Breast epithelium (tissue), 4 donors: ENCODE results near the gene KLRC2. TPM values are rescaled to one million over a fixed set of nuclear protein-coding genes. Genes with fewer than 3 reads are reported as not detected.
"Not testable (repeated sequence)": the region's sequence is repeated elsewhere in the genome, so short reads cannot be mapped to it uniquely, and the experiment has no call there.

Experiments
- DNase-seq, 2 donors: peaks; one replicate each; pipeline ENCODE4 v3.0.0-alpha.2; 2019; ENCODE audit warnings: low spot score in 2 of 2
- H3K27ac ChIP-seq, 2 donors: fragments of 200-600 bp; sonication (generic) in 1 of 2; one replicate each; pipeline ENCODE4 v1.5.1; 2016 to 2019; ENCODE audit warnings: mild to moderate bottlenecking in 1 of 2
- H3K27me3 ChIP-seq, 2 donors: fragments of 200-600 bp; sonication (generic) in 1 of 2; one replicate each; pipeline versions ENCODE4 v1.5.1 to v1.6.0; 2017 to 2019; ENCODE audit warnings: control low read depth in 1 of 2, mild to moderate bottlenecking in 1 of 2
- H3K36me3 ChIP-seq: fragments of 200-600 bp; one replicate; pipeline ENCODE4 v1.5.1; 2019
- H3K4me1 ChIP-seq, 2 donors: fragments of 200-600 bp; sonication (generic); one replicate each; pipeline ENCODE4 v1.5.1; 2016 to 2019; ENCODE audit warnings: control low read depth in 1 of 2
- H3K4me3 ChIP-seq, 3 donors: fragments of 200-600 bp; sonication (generic); 1 replicate in 2 of 3; 2 replicates in 1 of 3; pipeline ENCODE4 v1.5.1; 2016 to 2019; ENCODE audit warnings: mild to moderate bottlenecking in 3 of 3, moderate library complexity in 2 of 3
- H3K9me3 ChIP-seq, 2 donors: fragments of 200-600 bp; sonication (generic) in 1 of 2; one replicate each; pipeline ENCODE4 v1.5.1; 2016 to 2019; ENCODE audit warnings: control low read depth in 1 of 2
- CTCF ChIP-seq, 3 donors: fragments of 450-650 bp; IDR thresholded peaks; one replicate each; pipeline ENCODE4 v1.5.1; 2016 to 2017; ENCODE audit warnings: antibody characterized with exemption in 3 of 3, mild to moderate bottlenecking in 3 of 3, moderate library complexity in 3 of 3
- POLR2A ChIP-seq: fragments of 450-650 bp; IDR thresholded peaks from one replicate; pipeline ENCODE4 v1.6.1; 2016; ENCODE audit warnings: antibody characterized with exemption, mild to moderate bottlenecking, moderate library complexity
- POLR2AphosphoS5 ChIP-seq, 3 donors: sonication (generic); formaldehyde crosslinking; IDR thresholded peaks; one replicate each; pipeline ENCODE4 v1.6.1; 2017; ENCODE audit warnings: antibody characterized with exemption in 3 of 3
- intact Hi-C: fragments of 100-400 bp; cut with DNase I; formaldehyde crosslinking; loops from one replicate; pipeline ENCODE4 v1.15.1; 2023; ENCODE audit warnings: low total_unique reads
- total RNA-seq, 3 donors: library from RNA; depleted of rRNA; stranded (reverse); fragments of >200 nt; gene quantifications; one replicate each; pipeline ENCODE4 v1.1.0, GENCODE V29; 2016

The KLRC2 gene
- total RNA-seq, 3 donors from 2014 or later: 1.6 to 2.1 (median 2.0) TPM

- H3K36me3 ChIP-seq: no peaks in the 10 kb centered on the region
- no peak overlapping the region for H3K4me3 ChIP-seq
- no peak overlapping the region for H3K27ac ChIP-seq
- no peaks in the 10 kb centered on the region for H3K27me3 ChIP-seq
- intact Hi-C loops: no loop called here
- H3K9me3 ChIP-seq: no peaks in the 10 kb centered on the region
- no peaks in the 10 kb centered on the region for H3K4me1 ChIP-seq
- TF ChIP-seq POLR2A (no peak), POLR2AphosphoS5 (IDR thresholded peaks at IDR 0.05) (no peak), CTCF (IDR thresholded peaks at IDR 0.05) (no peak)
- DNase-seq: no peak
Measured at GRCh38 chr12:10404798-10405197, 31.0 kb downstream of the KLRC2 start.

DNA sequence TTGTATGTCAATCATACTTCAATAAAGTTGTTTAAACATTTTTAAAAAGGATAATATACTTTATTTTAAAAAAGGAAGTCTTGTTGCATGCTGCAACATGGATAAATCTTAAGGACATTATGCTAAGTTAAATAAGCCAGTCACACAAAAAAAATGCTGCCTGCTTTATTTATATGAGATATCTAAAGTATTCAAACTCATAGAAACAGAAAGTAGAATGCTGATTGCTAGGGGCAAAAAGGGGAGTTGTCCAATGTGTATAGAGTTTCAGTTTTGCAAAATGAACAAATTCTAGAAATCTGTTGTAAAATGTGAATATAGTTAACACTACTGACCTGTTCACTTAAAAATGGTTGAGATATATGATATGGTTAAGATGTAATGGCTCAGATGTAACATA, 35.0 kb downstream of the KLRC2 start:
- H3K36me3 ChIP-seq: no peaks in the 10 kb centered on the region
- TF ChIP-seq CTCF (IDR thresholded peaks at IDR 0.05) (no peak), POLR2A (no peak), POLR2AphosphoS5 (IDR thresholded peaks at IDR 0.05) (no peak)
- no peak overlapping the region for H3K4me3 ChIP-seq
- no peaks in the 10 kb centered on the region for H3K27me3 ChIP-seq
- intact Hi-C loops: no loop called here
- peaks cover 0 to under 1% of the 10 kb centered on the region in 2 donors for H3K4me1 ChIP-seq
- H3K9me3 ChIP-seq: no peaks in the 10 kb centered on the region
- DNase-seq: no peak
- no peak overlapping the region for H3K27ac ChIP-seq

DNA sequence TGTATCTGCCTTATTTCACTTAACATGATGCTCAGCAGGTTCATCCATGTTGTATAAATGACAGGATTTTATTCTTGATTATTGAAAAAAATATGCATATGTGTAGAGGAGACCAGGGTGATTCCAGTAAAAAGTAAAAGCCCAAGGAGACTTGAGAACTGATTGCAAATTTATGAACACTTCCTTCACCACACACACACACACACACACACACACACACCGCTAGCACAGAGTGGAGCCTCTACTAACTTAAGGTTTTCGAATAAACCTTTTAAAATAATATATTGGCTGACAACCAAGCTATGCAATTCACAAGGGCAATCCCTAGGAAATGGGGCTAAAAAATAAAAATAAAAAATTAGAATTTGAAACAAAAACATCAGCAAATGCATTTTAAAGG, 37.6 kb downstream of the KLRC2 start:
- intact Hi-C loops: no loop called here
- TF ChIP-seq CTCF (IDR thresholded peaks at IDR 0.05) (no peak), POLR2A (no peak)
- Histone ChIP-seq H3K4me1 (peaks cover 0 to 4% of the 10 kb centered on the region in 2 donors), H3K27ac (no peak overlapping the region), H3K9me3 (no peaks in the 10 kb centered on the region), H3K27me3 (no peaks in the 10 kb centered on the region), H3K36me3 (no peaks in the 10 kb centered on the region), H3K4me3 (no peak overlapping the region)
- DNase-seq: no peak

DNA sequence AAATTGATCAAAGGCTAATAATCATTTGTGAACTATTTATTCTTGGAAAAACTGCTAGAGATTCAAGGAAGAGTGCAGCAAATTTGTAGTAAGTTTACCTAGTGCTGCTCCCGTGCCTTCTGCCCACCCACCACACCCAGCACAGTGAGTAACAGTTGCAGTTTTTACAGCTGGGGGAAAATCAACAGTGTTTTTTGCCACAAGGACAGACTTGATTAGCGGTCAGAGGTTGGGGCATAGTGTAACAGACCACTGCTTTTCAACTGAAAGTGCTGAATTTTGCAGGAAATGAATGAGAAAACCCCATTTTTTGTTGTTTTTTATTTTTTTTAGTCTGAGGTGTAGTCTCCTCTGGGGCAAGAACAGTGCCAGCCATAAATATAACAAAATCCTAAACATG, 38.5 kb downstream of the KLRC2 start:
- intact Hi-C loops: no loop called here
- no peaks in the 10 kb centered on the region for H3K36me3 ChIP-seq
- H3K27ac ChIP-seq: no peak overlapping the region
- no peaks in the 10 kb centered on the region for H3K27me3 ChIP-seq
- DNase-seq: no peak
- no peaks in the 10 kb centered on the region for H3K9me3 ChIP-seq
- TF ChIP-seq CTCF (IDR thresholded peaks at IDR 0.05) (no peak), POLR2AphosphoS5 (IDR thresholded peaks at IDR 0.05) (no peak), POLR2A (no peak)
- H3K4me3 ChIP-seq: no peak overlapping the region
- peaks cover 0 to 4% of the 10 kb centered on the region in 2 donors for H3K4me1 ChIP-seq

DNA sequence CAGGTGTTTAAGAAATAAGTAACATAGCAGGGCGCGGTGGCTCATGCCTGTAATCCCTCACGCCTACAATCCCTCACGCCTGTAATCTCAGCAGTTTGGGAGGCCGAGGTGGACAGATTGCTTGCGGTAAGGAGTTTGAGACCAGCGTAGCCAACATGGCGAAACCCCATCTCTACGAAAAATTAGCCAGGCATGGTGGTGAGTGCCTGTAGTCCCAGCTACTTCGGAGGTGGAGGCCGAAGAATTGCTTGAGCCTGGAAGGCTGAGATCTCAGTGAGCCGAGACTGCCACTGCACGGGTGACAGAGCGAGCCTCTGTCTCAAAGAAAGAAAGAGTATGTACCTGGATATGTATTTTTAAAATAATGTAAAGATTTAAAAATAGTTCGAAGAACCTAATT, 39.6 kb downstream of the KLRC2 start:
- DNase-seq, H3K9me3 ChIP-seq, H3K4me1 ChIP-seq, H3K27me3 ChIP-seq, intact Hi-C loops, H3K36me3 ChIP-seq: not testable (repeated sequence)
- Histone ChIP-seq H3K27ac (peak overlapping the region; percentile 75 to 86), H3K4me3 (peak overlapping the region in 1 of 3 donors; percentile 44)

DNA sequence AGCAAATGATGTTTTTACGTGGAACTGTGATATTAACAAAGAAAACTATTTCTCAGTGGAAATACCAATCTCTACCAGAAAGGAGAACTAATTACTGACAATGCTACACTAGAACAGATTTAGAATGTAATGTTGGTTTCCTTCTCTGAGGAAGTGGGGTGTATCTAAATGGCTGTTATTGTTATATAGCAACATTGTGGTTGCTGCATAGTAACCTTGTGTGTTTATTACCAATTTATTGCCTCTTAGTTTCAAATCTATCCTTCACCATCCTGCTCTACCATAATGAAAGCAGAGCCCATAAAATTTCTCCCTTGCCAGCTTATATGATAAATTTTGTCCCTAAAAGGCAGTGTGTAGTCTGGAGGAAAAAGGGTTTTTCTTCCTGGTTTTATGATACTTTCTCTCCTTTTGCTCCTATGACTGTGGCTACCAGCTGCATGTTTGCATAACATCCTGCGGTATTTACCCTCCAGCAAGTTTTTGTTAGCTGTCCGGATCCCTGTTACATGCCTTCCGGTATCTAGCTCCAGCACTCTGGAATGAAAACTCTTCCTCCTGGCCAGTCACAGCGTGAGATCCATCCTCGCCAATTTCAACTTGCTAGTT, 40.3 kb downstream of the KLRC2 start:
- Histone ChIP-seq H3K36me3 (no peaks in the 10 kb centered on the region), H3K4me3 (peak overlapping the region in 1 of 3 donors; percentile 44), H3K27me3 (no peaks in the 10 kb centered on the region), H3K9me3 (no peaks in the 10 kb centered on the region), H3K4me1 (peaks cover 0 to 4% of the 10 kb centered on the region in 2 donors), H3K27ac (peak overlapping the region; percentile 75 to 86)
- DNase-seq: peak in 1 of 2 donors; percentile 69
- intact Hi-C loops: no loop called here
- TF ChIP-seq POLR2AphosphoS5 (IDR thresholded peaks at IDR 0.05): peak in 1 of 3 donors; percentile 58
- TF ChIP-seq POLR2A: no peak
- TF ChIP-seq CTCF (IDR thresholded peaks at IDR 0.05): no peak

- H3K4me3 ChIP-seq, H3K27me3 ChIP-seq, intact Hi-C loops, H3K4me1 ChIP-seq, H3K9me3 ChIP-seq, H3K36me3 ChIP-seq, DNase-seq: not testable (repeated sequence)
- peak overlapping the region; percentile 75 to 86 for H3K27ac ChIP-seq
Measured at GRCh38 chr12:10394531-10395152, 41.2 kb downstream of the KLRC2 start.
